PFSK-1 (cell line): ENCODE data around the gene ELF2.

Experiments used
- FOXP2 ChIP-seq: optimal IDR thresholded peaks from 2 replicates; pipeline ENCODE3; 2011; ENCODE audit warnings: borderline replicate concordance, control low read depth, inconsistent platforms; ENCODE audit not compliant: insufficient read depth; ENCODE audit errors: extremely low read length, extremely low read depth
- POLR2AphosphoS5 ChIP-seq: IDR thresholded peaks from 2 replicates; pipeline ENCODE4 v1.6.1; 2012; ENCODE audit warnings: low read depth, mild to moderate bottlenecking, control low read depth, low read length, moderate library complexity
- SIN3A ChIP-seq: IDR thresholded peaks from 2 replicates; pipeline ENCODE4 v1.6.1; 2012; ENCODE audit warnings: mild to moderate bottlenecking, low read length, moderate library complexity, borderline replicate concordance; ENCODE audit not compliant: insufficient read depth
- TAF1 ChIP-seq: IDR thresholded peaks from 2 replicates; pipeline ENCODE4 v1.6.1; 2012; ENCODE audit warnings: low read length, control low read depth, borderline replicate concordance; ENCODE audit not compliant: insufficient read depth
- TF ChIP-seq, protein P1 (sequence below), 2 experiments: IDR thresholded peaks; 2 replicates each; pipeline versions ENCODE4 v1.6.1 to v1.8.0; 2011 to 2012; ENCODE audit warnings: low read depth in 2 of 2, low read length in 2 of 2, control low read depth in 1 of 2, inconsistent platforms in 1 of 2, mild to moderate bottlenecking in 1 of 2, moderate library complexity in 1 of 2; ENCODE audit not compliant: insufficient read depth in 1 of 2

Gene ELF2

DNA sequence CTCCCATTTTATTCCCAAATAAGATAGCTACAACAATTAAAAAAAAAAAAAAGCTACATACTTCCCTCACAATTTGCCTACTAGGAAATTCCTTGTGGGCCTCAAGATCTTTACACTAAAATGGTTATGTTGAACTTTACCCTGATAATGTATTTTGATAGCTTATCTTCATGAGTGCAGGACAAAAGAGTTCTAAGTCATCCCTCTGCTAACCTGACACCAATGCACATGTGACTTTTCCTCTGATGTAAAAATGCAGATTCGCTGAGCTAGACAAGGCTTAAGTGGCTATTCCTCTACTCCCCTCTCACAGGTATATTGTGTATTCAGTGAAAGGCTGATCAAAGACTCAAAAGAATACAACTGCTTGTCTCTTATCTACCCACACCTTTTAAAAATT is 22.5 kb downstream of the ELF2 start:
- TF ChIP-seq, protein P1, sequence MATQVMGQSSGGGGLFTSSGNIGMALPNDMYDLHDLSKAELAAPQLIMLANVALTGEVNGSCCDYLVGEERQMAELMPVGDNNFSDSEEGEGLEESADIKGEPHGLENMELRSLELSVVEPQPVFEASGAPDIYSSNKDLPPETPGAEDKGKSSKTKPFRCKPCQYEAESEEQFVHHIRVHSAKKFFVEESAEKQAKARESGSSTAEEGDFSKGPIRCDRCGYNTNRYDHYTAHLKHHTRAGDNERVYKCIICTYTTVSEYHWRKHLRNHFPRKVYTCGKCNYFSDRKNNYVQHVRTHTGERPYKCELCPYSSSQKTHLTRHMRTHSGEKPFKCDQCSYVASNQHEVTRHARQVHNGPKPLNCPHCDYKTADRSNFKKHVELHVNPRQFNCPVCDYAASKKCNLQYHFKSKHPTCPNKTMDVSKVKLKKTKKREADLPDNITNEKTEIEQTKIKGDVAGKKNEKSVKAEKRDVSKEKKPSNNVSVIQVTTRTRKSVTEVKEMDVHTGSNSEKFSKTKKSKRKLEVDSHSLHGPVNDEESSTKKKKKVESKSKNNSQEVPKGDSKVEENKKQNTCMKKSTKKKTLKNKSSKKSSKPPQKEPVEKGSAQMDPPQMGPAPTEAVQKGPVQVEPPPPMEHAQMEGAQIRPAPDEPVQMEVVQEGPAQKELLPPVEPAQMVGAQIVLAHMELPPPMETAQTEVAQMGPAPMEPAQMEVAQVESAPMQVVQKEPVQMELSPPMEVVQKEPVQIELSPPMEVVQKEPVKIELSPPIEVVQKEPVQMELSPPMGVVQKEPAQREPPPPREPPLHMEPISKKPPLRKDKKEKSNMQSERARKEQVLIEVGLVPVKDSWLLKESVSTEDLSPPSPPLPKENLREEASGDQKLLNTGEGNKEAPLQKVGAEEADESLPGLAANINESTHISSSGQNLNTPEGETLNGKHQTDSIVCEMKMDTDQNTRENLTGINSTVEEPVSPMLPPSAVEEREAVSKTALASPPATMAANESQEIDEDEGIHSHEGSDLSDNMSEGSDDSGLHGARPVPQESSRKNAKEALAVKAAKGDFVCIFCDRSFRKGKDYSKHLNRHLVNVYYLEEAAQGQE (IDR thresholded peaks at IDR 0.05; ENCODE audit: insufficient read depth in 1 of 2, low read depth in 2 of 2, low read length in 2 of 2) = no peak
- TF ChIP-seq TAF1 (no peak), POLR2AphosphoS5 (no peak), FOXP2 (no peak), SIN3A (no peak)

GRCh38 chr4:139154134-139154421 is 22.9 kb downstream of the ELF2 start:
- TF ChIP-seq FOXP2 (no peak), TAF1 (no peak), SIN3A (no peak), POLR2AphosphoS5 (no peak)
- TF ChIP-seq, protein P1 (IDR thresholded peaks at IDR 0.05; ENCODE audit: insufficient read depth in 1 of 2, low read depth in 2 of 2, low read length in 2 of 2) = no peak

DNA sequence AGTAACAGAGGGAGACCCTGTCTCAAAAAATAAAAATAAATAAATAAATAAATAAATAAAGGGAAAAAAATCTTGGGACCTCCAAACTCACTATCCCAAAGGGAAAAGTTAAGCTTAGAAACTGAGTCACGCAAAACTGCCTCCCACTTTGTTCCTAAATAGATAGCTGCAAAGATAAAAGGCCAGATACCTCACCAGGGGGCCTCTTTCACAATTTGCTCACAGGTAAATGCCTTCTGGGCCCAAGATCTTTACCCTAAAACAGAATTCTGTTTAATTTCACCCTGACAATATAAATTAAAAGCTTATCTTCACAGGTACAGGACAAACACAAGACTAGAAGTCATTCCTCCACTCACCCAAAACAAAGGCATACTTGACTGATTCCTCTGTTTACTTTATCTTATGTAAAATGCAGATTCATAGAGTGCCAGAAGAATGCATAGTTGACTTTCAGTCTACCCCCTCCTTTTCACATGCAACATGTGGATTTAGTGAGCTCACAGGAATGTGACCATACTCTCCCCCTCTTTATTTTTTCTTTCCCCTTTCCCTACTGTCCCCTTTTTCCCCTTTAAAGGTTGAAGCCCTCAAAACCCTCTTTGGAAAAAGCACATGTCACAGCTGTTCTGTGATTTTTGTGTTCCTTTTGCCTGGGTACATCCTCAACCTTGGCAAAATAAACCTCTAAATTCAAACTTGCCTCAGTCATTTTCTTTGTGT is 23.4 kb downstream of the ELF2 start:
- TF ChIP-seq TAF1 = no peak
- no peak for TF ChIP-seq POLR2AphosphoS5
- TF ChIP-seq, protein P1 (IDR thresholded peaks at IDR 0.05; ENCODE audit: insufficient read depth in 1 of 2, low read depth in 2 of 2, low read length in 2 of 2) = no peak
- no peak for TF ChIP-seq SIN3A
- no peak for TF ChIP-seq FOXP2

DNA sequence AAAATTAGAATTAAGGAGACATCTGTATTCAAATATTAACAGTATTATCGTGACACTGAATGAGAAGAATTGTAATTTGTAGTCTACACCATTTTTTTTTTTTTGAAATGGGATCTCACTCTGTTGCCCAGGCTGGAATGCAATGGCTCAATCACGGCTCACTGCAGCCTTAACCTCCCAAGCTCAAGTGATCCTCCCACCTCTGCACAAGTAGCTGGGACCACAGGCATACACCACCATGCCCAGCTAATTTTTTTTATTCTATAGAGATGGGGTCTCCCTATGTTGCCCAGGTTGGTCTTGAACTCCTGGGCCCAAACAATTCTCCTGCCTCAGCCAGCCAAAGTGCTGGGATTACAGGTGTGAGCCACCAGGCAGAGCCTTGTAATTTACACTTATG is 24.8 kb downstream of the ELF2 start:
- TF ChIP-seq FOXP2 (no peak), SIN3A (no peak), TAF1 (no peak), POLR2AphosphoS5 (no peak)
- TF ChIP-seq, protein P1 (IDR thresholded peaks at IDR 0.05; ENCODE audit: insufficient read depth in 1 of 2, low read depth in 2 of 2, low read length in 2 of 2) = no peak
